DMS114 treated with DMSO at 0.1 percent for 48 hours (cell line): Measurements from ENCODE around the gene ADAMTS9.

Experiments used
- DNase-seq: peaks from one replicate; lab custom pipeline; 2025; ENCODE audit not compliant: unreplicated experiment; lab: John Stamatoyannopoulos, UW

ADAMTS9 gene

DNA sequence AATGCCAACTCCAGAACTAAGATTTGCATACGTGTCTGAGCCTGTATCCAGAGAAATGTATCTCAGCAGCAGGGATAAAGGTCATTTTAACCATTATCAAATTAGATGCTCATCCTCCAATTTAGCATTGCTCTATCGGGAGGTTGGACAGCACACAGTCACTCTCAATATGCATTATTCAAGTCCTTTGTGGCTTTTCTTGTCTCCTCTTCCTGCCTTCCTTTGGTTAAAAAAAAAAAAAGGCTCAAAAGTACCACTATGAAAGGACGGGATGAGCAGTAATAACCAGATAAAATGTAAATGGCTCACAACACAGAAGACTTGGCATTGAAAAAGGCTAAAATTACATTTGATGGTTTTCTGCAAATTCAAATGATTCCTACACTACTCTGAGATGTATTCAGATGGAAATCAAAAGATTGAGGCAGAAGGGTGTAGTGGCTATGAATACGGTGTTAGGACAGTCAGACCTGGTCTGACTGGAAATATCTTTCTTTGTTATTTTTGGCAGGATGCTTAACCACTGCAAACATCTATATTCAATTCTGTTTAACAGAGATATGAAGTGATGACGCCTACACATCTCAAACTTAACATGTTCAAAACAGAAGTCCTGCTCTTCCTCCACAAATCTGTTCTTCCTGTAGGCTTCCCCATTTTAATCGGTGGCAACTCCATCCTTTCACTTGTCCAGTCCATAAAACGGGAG is 109.6 kb downstream of the ADAMTS9 start:
- DNase-seq = no peak

DNA sequence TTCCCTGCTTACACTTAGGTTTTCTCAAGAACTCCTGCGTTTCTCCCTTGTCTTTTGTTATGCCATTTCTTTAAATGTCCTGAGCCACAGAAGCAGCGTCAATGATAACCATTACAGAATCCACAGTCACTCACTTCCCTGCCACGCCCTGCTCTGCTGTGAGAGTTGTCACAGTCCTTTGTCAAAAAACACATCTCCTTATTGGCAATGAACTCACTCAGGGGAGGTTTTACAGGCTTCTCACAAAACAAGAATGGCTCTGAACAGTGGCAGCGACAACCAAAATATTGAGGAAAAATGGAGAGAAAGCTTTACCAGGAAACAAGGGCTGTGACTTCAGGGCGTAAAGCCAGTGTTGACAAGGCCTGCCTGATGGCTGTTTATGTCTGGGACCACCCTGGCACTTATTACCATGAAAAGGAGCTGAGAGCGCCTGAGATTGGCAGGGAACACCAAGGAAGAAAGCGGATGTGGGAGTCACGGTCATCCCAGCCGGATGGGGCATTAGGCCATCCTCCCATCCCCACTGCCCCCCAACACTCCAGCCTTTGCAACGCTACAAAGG is 111.5 kb downstream of the ADAMTS9 start:
- no peak for DNase-seq

DNA sequence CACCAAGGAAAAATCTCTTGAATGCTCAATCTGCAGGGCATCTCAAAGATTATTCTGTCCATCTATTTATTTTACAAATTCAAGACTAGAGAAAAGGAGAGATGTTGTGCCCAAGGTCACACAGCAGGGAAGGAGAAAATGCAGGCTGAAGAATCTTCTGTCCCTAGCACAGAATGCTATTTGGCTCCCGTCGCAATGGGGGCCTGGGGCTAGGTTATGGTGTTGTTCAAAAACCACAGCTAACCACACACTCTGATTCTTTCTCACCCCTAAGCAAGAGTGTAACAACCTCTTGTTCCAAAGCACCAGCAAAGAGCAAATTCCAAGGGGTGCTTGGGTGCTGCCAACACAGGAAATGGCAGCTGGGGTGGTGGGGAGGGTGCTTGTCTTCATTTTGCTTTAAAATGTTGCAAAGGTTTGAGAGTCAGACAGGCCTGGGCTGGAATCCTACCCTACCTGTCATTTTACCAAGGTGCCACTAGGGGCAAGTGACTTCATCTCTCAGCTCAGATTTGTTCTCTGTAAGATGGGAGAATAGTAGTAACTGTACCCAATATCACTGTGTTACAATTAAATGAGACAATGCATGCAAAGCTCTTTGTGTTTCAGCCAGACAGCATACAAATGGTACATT is 112.5 kb downstream of the ADAMTS9 start:
- peak; percentile 6 for DNase-seq

DNA sequence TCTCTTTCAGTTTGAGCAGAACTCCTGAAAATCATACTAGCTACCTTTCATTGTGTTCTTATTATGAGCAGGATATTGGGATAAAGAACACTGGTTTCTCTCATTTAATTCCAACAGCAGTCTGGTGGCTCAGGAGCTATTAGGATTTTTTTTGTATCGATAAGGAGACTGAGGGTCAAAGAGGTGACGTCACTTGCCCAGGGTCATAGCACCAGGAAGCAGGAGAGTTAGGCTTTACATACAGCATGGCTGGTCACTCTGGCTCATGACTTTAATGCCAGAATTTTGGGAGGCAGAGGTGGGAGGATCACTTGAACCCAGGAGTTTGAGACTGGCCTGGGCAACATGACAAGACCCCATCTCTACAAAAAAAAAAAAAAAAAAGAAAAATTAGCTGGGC is 113.6 kb downstream of the ADAMTS9 start:
- no peak for DNase-seq

DNA sequence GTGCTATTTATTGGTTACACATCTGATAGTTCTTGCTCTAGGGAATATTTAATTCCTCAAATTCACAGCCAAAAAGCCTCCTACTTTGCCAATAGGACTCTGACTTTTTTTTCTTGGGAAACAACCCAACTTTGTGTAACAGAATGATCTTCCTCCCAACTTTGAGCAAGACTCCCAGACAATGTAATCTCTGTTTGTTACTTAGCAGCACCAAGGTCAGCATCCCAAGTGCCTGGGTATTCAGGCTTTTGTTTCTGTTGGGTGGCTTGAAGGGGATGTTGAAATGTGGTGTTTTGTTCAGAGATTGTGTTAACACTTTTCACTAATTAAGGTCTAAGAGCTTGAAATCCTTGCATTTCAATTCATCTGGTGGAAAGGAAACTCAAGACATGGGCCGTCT is 115.8 kb downstream of the ADAMTS9 start:
- DNase-seq = no peak

DNA sequence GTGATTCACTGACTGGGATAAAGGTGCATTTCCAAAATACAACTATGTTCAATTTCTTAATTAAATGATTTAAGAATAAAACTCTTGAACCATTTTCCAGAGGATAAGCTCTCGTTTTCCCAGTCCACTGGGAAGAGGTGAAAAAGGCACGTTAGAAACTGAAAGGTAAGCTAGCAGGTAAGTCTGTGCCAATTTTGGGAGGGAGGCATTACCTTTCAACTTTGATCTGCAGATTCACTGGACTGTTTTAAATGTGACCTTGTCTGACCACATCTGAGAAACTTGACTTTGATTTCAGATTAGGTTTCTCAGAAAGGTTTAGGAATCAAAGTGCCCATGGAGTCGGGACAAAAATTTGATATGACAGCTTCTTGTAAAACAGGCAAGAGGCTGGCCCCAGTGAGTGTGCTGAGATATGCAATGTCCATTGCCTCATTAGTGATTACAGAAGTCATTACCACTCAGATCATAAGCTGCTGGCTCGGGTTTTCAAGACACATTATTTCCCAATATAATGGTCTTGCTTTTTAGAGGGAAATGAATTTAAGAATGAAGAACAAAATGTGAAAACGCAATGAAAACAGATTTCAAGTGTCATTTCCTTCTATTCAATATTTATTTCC is 118.8 kb downstream of the ADAMTS9 start:
- no peak for DNase-seq

DNA sequence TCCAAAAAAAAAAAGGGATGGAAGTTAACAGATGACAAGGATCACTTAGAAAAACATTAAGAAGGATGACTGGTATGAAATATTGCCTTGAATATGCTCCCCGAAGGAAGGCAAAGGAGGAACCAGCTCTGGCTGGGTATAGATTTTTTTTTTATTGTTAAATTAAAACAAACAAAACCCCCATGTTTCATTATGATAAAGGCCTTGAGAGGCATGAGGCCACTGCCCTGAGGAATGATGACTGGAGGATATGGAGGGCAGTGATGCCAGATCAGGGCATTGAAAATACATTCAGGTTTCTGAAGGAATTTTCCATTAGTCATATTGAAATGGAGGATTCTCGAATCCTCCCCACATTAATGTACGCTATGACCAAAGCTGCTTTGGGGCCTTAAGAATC is 120.9 kb downstream of the ADAMTS9 start:
- DNase-seq = no peak

DNA sequence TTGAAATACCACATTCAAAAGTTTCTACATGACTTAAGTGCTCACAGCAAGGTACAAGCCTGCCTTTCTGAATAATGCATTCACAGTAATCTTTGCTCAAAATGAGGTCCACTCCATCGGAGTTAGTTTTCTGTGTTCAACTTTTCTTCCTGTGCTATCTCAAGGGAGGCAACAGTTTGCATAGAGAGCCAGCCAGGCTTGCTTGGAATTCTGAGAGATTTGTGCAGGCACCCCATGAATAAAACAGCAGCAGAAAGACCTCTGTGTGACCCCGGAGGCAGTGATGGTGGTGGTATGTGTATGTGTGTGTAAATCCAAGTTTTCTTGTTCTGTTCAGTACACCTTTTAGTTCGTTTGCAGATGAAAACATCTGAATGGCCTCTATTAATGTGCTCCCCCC is 124.0 kb downstream of the ADAMTS9 start:
- no peak for DNase-seq

DNA sequence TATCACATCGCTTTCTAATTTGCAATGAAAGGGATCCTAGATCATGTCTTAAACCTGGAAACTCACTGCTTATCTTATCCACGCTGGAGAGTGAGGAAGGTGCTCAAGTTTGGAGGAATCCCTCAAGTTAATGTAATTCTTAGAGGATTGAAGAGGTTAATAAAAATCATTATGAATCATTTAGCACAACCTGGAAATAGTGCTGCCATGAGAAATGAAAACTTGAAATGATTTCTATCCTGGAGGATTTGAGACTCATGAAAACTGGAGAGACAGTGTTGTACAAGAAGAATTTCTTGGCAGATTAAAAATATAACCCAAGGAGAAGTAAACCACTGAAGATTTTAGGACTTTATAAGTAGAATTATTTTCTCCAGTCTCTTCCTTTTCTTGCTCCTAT is 125.9 kb downstream of the ADAMTS9 start:
- no peak for DNase-seq

DNA sequence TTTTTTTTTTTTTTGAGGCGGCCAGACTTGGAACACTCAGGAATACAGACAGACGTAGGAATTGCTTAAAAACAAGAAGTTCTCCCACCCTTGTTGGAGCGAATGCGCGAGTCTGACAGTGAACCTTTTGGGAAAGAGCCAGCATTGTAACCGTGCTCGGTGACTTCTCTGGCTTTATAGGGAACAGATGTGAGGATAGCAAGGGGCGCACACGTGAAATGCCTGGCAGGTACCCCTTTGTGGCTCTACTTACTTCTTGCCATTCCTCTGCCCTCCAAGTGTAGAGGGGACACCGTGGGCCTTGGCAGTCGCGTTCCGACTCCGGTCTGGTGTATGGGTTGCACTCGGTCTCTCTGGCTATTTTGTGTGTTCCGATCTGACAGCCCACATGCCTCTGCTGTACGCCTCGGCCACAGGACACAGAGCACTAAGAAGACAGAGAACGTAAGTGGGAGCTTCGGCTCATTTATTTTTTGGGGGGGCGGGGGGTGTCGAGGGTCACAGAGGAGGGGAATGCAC is 126.4 kb downstream of the ADAMTS9 start:
- DNase-seq = no peak

DNA sequence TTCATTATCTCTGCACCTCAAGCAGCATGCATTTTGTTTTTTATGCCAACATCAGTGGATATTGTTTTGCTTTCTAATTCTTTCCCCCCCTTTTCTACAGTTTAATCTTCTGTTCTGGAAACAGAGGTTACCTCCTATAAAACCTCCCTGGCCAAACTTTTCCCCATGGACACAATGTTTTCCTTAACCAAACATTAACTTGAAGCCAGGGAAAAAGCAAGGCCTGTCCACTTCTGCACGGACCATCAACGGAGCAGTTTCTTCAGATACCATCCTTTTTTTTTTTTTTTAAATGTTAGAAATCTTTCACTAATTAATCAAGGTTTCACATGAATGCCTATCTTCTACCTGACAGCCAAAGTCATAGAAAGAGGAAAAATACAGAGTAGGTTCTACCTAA is 127.0 kb downstream of the ADAMTS9 start:
- DNase-seq = no peak

DNA sequence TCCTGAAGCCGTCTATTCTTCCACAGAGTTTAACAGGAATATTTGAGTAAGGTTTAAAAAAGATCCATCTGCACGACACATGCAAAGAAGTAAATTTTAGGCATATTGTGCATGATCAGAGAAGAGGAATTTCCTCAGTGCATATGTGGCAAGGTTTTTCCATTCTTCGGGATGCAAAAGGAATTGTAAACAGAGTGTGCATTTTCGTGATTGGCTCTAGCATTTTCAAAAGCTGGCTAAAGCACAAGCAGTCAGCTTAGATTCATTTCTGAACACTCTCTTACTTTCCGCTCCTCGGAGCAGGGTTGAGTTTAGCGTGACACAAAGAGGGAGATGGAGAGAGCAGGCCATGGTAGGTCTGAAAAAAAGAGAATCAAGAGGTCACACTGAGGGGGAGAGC is 128.2 kb downstream of the ADAMTS9 start:
- no peak for DNase-seq

DNA sequence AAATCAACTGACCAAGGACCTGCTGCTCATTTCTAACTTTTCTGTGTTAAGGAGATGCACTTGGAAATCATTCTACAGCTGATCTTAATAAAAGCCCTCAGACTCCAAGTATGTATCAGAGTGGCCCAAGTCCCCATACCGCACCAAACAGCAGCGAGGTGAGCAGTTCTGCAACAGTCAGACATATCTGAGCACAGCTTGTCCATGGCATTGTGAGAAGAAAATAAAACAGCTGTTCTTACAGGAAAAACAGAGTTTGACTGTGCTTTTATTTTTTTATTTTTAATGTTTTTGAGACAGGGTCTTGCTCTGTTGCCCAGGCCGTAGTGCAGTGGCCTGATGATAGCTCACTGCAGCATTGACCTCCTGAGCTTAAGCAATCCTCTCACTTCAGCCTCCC is 131.8 kb downstream of the ADAMTS9 start:
- DNase-seq = no peak

DNA sequence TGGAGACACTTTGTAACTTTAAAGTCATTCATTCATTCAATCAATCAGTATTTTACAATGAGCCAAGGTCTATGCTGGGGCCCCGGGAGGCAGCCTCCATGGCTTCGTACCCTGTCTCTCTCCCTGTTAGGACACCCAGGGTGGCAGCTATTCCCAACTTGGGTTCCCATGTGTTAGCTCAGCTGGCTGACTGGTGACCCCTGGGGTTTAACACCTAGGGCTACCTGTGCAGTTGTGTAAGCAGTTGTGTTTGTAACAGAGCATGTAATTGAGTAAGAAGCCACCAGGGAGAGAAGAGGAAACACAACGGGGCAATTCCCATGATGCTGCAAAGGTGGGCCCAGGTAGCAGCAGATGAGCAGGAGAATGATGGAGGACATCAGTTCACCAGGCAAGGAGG is 132.4 kb downstream of the ADAMTS9 start:
- DNase-seq = no peak

DNA sequence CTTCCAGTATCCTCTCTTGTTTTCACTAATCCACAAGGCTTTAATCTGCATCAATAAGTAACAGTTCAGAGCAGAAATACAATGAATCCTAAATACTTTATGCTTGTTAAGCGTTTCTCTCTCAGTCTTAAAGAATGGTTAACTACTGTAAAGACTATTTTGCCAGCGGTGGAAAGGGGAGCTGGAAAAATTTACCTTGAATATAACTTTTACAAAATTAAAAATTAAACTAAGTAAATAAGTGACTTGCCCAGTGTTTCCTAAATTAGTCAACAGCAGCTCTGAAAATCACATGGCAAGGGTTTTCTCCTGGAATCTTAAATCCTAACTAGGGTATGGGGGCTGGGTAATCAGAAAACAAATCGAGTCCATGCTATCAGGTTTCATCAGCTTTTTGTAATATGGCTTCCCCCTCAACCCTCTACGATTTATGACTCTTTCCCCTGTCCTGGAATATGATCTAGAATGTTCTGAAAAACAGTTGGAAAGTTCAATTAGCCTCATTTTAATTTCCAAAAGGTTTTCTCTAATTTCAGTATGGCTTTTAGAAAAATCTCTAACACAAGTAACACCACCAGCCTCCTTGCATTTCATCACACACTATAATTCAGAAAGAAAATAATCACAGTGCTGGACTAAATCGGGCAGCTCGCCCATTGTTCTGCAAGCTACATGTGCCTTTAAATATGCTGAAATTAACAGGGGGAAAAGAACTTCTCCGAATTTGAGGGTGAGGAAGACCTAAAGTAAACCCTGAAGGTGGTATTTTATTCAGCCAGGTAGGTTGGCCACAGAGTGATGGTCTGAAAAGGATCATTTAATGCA is 133.5 kb downstream of the ADAMTS9 start:
- DNase-seq = no peak

DNA sequence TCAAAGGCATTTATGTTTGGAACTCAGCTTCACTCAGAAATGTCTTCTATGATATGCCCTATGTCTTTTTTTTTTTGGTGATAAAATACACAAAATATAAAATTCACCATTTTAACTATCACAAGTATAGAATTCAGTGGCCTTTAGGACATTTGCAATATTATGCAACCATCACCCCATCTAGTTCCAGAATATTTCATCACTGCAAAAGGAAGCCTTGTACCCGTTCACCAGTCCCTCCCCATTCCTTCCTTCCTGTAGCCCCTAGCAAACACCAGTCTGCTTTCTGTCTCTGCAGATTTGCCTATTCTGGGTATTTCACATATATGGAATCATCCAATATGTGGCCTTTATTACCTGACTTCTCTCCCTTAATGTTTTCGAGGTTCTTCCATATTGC is 134.8 kb downstream of the ADAMTS9 start:
- DNase-seq = no peak

DNA sequence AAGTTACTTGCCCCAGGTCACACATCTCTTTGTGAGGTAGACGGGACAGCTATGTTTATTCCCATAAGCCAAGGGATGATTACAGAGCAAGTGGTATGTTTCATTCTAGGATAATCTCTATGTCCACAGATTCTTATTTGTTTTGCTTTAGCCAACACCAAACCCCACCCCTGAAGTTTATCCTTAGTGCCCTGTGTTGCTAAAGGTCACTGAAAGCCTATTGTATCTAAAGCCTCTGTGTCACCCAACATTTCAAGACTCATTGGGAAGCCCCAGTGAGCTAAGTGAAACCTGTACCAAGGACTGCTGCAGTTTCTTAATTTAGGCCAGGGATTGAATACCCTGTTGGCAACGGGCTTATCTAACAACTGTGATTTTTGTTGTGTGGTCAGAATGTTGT is 135.6 kb downstream of the ADAMTS9 start:
- no peak for DNase-seq

DNA sequence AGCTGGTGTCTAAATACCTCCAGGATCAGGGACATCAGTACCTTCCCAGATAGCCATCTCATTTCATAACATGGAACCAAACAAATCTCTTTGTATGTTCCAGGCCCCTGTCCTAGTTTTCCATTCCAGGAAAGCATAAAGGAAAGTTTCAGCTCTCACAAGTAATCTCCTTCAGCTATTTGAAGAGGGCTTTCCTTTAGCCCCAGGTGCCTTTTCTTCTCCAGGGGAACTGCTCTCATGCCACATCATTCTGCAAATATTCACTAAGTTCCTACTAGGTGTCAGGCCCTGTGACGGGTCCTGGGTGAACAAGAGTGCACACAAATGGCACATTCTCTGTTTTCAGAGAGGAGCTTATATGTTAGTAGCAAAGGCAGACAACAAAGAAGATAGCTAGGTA is 136.1 kb downstream of the ADAMTS9 start:
- no peak for DNase-seq

DNA sequence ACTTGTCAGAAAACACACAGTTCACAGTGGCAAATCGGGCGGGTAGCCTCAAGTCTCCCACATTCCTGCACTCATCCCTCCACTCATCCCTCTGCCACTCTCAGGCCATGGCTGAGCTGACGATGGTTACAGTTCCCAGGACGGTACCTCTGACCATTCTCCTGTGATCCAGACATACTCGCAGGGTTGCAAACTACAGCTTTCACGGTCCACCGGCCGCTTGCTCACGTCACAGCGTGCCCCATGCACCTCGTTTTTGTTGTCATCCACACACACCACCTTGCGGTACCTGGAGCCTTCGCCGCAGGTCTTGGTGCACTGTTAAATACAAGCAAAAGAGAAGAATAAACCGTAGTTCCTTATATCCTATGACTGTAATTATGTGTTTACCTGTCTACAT is 137.1 kb downstream of the ADAMTS9 start:
- DNase-seq = no peak

DNA sequence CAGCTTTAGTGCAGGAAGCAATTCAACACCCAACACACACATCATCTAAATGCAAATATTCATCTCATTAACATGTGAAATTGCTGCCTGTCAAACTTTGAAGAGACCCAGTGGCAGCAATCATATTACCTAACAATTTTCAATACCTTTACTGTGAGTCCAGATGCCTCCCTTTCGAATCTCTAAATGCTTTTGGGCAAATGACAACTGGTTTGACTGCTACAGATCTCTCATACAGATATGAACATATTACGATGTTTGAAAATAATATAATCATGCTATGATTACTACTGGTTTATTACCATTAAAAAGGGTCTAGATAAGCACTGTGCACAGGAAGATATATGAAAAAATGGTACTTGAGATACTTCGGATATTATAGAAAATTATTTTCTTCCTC is 137.9 kb downstream of the ADAMTS9 start:
- no peak for DNase-seq

DNA sequence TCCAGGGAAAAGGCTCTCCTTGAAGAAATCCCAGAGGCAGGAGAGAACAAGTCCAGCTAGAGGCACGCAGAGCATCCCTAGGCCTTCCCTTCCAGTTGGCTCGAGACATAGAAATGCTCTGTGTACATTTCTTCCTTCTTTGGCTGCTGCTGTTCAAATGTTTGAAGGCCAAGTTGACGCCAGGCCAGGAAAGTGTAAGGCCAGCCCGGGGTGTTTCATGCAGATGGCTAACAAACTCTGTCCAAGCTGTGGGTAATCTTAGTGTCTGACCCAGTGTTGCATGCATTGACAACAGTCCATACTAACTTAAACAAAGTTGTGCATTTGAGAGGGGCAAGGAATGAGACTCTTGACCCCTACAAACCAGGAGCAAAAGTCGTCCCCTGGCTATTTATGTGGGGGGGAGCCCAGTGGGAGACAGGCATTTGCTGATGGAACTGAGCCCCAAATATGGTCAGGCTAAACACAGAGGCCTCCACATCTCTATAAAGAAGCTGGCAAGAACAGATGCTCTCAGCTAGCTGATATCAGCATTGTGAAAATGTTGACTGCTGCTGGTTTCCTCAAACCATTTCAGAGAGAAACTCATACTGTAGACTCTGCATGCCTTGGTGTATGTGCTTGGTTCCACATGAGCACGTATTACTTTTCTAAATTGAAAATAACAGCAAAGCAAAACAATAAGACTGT is 139.5 kb downstream of the ADAMTS9 start:
- DNase-seq = no peak
